Lower lobe of right lung (tissue), 2 donors: ENCODE data around the gene ATXN3. TPM values are rescaled to one million over a fixed set of nuclear protein-coding genes. Genes with fewer than 3 reads are reported as not detected.

Experiments
- ATAC-seq, 2 donors: fragments of 200-7000 bp; cut with Tn5 transposase; one replicate each; pipeline ENCODE4 v1.9.1; 2020 to 2022; ENCODE audit warnings: mild to moderate bottlenecking in 2 of 2, moderate library complexity in 2 of 2
- DNase-seq: peaks from one replicate; pipeline ENCODE4 v3.0.0-alpha.2; 2020
- H3K27ac ChIP-seq: fragments of 200-600 bp; one replicate; pipeline ENCODE4 v1.8.0; 2022
- H3K27me3 ChIP-seq: fragments of 200-600 bp; one replicate; pipeline ENCODE4 v1.8.0; 2022; ENCODE audit warnings: low read depth
- H3K36me3 ChIP-seq: fragments of 200-600 bp; one replicate; pipeline ENCODE4 v1.8.0; 2022; ENCODE audit warnings: mild to moderate bottlenecking
- H3K4me1 ChIP-seq: fragments of 200-600 bp; one replicate; pipeline ENCODE4 v1.8.0; 2022
- H3K4me3 ChIP-seq: fragments of 200-600 bp; one replicate; pipeline ENCODE4 v1.8.0; 2022; ENCODE audit warnings: mild to moderate bottlenecking
- H3K9me3 ChIP-seq: fragments of 200-600 bp; one replicate; pipeline ENCODE4 v1.8.0; 2022
- CTCF ChIP-seq: fragments of 200-600 bp; IDR thresholded peaks from one replicate; pipeline ENCODE4 v1.8.0; 2022; ENCODE audit warnings: antibody characterized with exemption, mild to moderate bottlenecking
- intact Hi-C: fragments of 100-400 bp; cut with DNase I; formaldehyde crosslinking; loops from one replicate; pipeline ENCODE4 v1.11.0; 2022
- total RNA-seq: library from RNA; stranded (reverse); fragmentation: NEBNext Ultra II Directional; extraction: Animal tissue kit (Norgen Biotek cat#: 25700); gene quantifications from one replicate; pipeline ENCODE4 v1.2.1, GENCODE V29; 2021
- donor health status: DM: no; HTN: yes; CAD: no; lungs with severe emphysema.

Gene ATXN3
- total RNA-seq, 1 donor from 2014 or later, result 47.9 TPM

GRCh38 chr14:92033906-92034687 lies 72.3 kb downstream of the ATXN3 start:
- H3K27ac ChIP-seq, result no peak overlapping the region
- H3K4me1 ChIP-seq, result peaks cover 40% of the 10 kb centered on the region
- no peak for DNase-seq
- peak in 1 of 2 donors; percentile 33 for ATAC-seq
- no peaks in the 10 kb centered on the region for H3K27me3 ChIP-seq
- no peak overlapping the region for H3K4me3 ChIP-seq
- peaks cover 32% of the 10 kb centered on the region for H3K36me3 ChIP-seq
- intact Hi-C loops, result no loop called here
- no peaks in the 10 kb centered on the region for H3K9me3 ChIP-seq
- TF ChIP-seq CTCF, result no peak

GRCh38 chr14:92033433-92033832 lies 72.9 kb downstream of the ATXN3 start:
- no peak overlapping the region for H3K27ac ChIP-seq
- no peak for DNase-seq
- peaks cover 33% of the 10 kb centered on the region for H3K4me1 ChIP-seq
- H3K27me3 ChIP-seq, result no peaks in the 10 kb centered on the region
- H3K9me3 ChIP-seq, result no peaks in the 10 kb centered on the region
- no peak for ATAC-seq
- intact Hi-C loops, result no loop called here
- peaks cover 33% of the 10 kb centered on the region for H3K36me3 ChIP-seq
- no peak for TF ChIP-seq CTCF
- no peak overlapping the region for H3K4me3 ChIP-seq

- H3K36me3 ChIP-seq, result peaks cover 81% of the 10 kb centered on the region
- intact Hi-C loops, result no loop called here
Observed at GRCh38 chr14:92026548-92027190, 79.7 kb downstream of the ATXN3 start.

GRCh38 chr14:92022036-92022435 lies 84.3 kb downstream of the ATXN3 start:
- no peak for TF ChIP-seq CTCF
- peaks cover 81% of the 10 kb centered on the region for H3K36me3 ChIP-seq
- H3K4me1 ChIP-seq, result no peaks in the 10 kb centered on the region
- no peak overlapping the region for H3K4me3 ChIP-seq
- no peaks in the 10 kb centered on the region for H3K9me3 ChIP-seq
- H3K27ac ChIP-seq, result no peak overlapping the region
- no peaks in the 10 kb centered on the region for H3K27me3 ChIP-seq
- DNase-seq (no peak), ATAC-seq (no peak)
- intact Hi-C loops, result no loop called here

More at GRCh38 chr14:92026548-92027190, 79.7 kb downstream of the ATXN3 start:
- H3K4me3 ChIP-seq, result no peak overlapping the region
- H3K27me3 ChIP-seq, result no peaks in the 10 kb centered on the region
- no peak for DNase-seq
- no peaks in the 10 kb centered on the region for H3K9me3 ChIP-seq
- no peak overlapping the region for H3K27ac ChIP-seq
- TF ChIP-seq CTCF, result no peak
- H3K4me1 ChIP-seq, result no peaks in the 10 kb centered on the region
- no peak for ATAC-seq

- Histone ChIP-seq H3K36me3 (peaks cover 82% of the 10 kb centered on the region), H3K4me1 (no peaks in the 10 kb centered on the region), H3K27ac (no peak overlapping the region), H3K4me3 (no peak overlapping the region), H3K9me3 (no peaks in the 10 kb centered on the region), H3K27me3 (no peaks in the 10 kb centered on the region)
- ATAC-seq (no peak), DNase-seq (no peak)
- no peak for TF ChIP-seq CTCF
- intact Hi-C loops, result no loop called here
Observed at GRCh38 chr14:92021523-92021922, 84.9 kb downstream of the ATXN3 start.
